Fibroblast of lung (primary cell): ENCODE measurements around the gene CLEC4G.

Experiments used
- EZH2 ChIP-seq: IDR thresholded peaks from 2 replicates; pipeline ENCODE4 v1.5.1; 2012; ENCODE audit warnings: low read length, control low read depth, mild to moderate bottlenecking; ENCODE audit errors: missing control alignments
- TF ChIP-seq, protein P1 (sequence below), 2 donors: IDR thresholded peaks in 1 of 2; conservative IDR thresholded peaks in 1 of 2; 1 replicate in 1 of 2; 2 replicates in 1 of 2; pipeline ENCODE4 v1.5.1; 2011 to 2012; ENCODE audit warnings: low read length in 2 of 2, control low read depth in 1 of 2, inconsistent platforms in 1 of 2, low read depth in 1 of 2, mild to moderate bottlenecking in 1 of 2

DNA sequence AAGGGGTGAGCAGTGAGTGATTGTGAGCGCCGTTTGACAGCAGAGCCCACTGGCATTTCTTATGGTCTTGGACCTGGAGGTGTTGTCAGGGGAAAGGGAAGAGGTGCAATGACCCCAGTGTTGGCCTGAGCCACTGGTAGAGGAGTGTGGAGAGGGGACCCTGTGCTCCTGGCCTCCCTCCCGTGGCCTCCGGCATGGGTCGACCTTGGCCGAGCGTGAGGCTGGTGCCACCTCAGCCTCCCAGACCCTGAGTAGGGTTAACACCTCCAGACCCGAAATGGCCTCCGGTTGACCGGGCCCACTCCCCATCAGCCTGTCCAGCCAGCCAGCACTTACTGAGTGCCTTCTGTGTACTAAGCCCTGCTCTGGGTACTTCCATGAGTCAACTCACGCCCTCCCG, 44.7 kb downstream of the CLEC4G start:
- TF ChIP-seq, protein P1, sequence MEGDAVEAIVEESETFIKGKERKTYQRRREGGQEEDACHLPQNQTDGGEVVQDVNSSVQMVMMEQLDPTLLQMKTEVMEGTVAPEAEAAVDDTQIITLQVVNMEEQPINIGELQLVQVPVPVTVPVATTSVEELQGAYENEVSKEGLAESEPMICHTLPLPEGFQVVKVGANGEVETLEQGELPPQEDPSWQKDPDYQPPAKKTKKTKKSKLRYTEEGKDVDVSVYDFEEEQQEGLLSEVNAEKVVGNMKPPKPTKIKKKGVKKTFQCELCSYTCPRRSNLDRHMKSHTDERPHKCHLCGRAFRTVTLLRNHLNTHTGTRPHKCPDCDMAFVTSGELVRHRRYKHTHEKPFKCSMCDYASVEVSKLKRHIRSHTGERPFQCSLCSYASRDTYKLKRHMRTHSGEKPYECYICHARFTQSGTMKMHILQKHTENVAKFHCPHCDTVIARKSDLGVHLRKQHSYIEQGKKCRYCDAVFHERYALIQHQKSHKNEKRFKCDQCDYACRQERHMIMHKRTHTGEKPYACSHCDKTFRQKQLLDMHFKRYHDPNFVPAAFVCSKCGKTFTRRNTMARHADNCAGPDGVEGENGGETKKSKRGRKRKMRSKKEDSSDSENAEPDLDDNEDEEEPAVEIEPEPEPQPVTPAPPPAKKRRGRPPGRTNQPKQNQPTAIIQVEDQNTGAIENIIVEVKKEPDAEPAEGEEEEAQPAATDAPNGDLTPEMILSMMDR (conservative IDR thresholded peaks at IDR 0.05 in 1 of 2, IDR thresholded peaks at IDR 0.05 in 1 of 2; ENCODE audit: low read depth in 1 of 2, low read length in 2 of 2), result no peak
- TF ChIP-seq EZH2, result no peak
